NB4 (cell line): ENCODE results near the gene SEC24A.

ENCODE experiments used
- MYC ChIP-seq: IDR thresholded peaks from 2 replicates; pipeline ENCODE4 v1.6.1; 2011; ENCODE audit warnings: low read depth, low read length
- POLR2A ChIP-seq: IDR thresholded peaks from 2 replicates; pipeline ENCODE4 v1.6.1; 2011; ENCODE audit warnings: mild to moderate bottlenecking; ENCODE audit not compliant: insufficient read length; ENCODE audit errors: extremely low read depth
- TF ChIP-seq, protein P1 (sequence below): IDR thresholded peaks from one replicate; pipeline ENCODE4 v1.5.1; 2012; ENCODE audit warnings: low read depth, low read length

- TF ChIP-seq POLR2A (no peak), MYC (no peak)
- TF ChIP-seq, protein P1, sequence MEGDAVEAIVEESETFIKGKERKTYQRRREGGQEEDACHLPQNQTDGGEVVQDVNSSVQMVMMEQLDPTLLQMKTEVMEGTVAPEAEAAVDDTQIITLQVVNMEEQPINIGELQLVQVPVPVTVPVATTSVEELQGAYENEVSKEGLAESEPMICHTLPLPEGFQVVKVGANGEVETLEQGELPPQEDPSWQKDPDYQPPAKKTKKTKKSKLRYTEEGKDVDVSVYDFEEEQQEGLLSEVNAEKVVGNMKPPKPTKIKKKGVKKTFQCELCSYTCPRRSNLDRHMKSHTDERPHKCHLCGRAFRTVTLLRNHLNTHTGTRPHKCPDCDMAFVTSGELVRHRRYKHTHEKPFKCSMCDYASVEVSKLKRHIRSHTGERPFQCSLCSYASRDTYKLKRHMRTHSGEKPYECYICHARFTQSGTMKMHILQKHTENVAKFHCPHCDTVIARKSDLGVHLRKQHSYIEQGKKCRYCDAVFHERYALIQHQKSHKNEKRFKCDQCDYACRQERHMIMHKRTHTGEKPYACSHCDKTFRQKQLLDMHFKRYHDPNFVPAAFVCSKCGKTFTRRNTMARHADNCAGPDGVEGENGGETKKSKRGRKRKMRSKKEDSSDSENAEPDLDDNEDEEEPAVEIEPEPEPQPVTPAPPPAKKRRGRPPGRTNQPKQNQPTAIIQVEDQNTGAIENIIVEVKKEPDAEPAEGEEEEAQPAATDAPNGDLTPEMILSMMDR, result no peak
These were observed 15.9 kb downstream of the SEC24A start for GRCh38 chr5:134664448-134664847.
